WTC11 (cell line): Measurements from ENCODE around the gene PXDC1.

ENCODE experiments used
- CTCF ChIP-seq: fragments of 200-600 bp; IDR thresholded peaks from 2 replicates; pipeline ENCODE4 v1.8.0; 2022; ENCODE audit warnings: antibody characterized with exemption
- NFATC4 ChIP-seq: fragments of 250-450 bp; sonication (Bioruptor Pico); IDR thresholded peaks from 2 replicates; pipeline ENCODE4 v1.9.0; 2021; ENCODE audit warnings: mild to moderate bottlenecking
- NFYB ChIP-seq: sonication (generic); formaldehyde crosslinking; conservative IDR thresholded peaks from 2 replicates; pipeline ENCODE4 v1.8.0; 2022; ENCODE audit warnings: low read depth, missing genetic modification reagents
- RELA ChIP-seq: sonication (generic); formaldehyde crosslinking; IDR thresholded peaks from 2 replicates; pipeline ENCODE4 v1.8.1; 2022; ENCODE audit warnings: missing genetic modification reagents, mild to moderate bottlenecking, borderline replicate concordance
- SOX15 ChIP-seq: fragments of 250-450 bp; sonication (Bioruptor Pico); IDR thresholded peaks from 2 replicates; pipeline ENCODE4 v1.9.0; 2021; ENCODE audit warnings: mild to moderate bottlenecking
- TEAD4 ChIP-seq: sonication (generic); formaldehyde crosslinking; IDR thresholded peaks from 2 replicates; pipeline ENCODE4 v1.8.0; 2022; ENCODE audit warnings: mild to moderate bottlenecking, missing genetic modification reagents
- ZNF121 ChIP-seq: sonication (generic); formaldehyde crosslinking; IDR thresholded peaks from 2 replicates; pipeline ENCODE4 v1.8.0; 2023; ENCODE audit warnings: missing genetic modification reagents
- ZNF232 ChIP-seq: sonication (generic); formaldehyde crosslinking; IDR thresholded peaks from 2 replicates; pipeline ENCODE4 v1.8.0; 2022; ENCODE audit warnings: mild to moderate bottlenecking, missing genetic modification reagents
- ZNF281 ChIP-seq: sonication (generic); formaldehyde crosslinking; IDR thresholded peaks from 2 replicates; pipeline ENCODE4 v1.8.0; 2023; ENCODE audit warnings: mild to moderate bottlenecking, missing genetic modification reagents

GRCh38 chr6:3759646-3760232 is 8.2 kb upstream of the PXDC1 start:
- TF ChIP-seq ZNF121 (CRISPR knock-in tag) (no peak), NFATC4 (CRISPR knock-in tag) (no peak), CTCF (no peak), ZNF281 (no peak), ZNF232 (CRISPR knock-in tag) (no peak), SOX15 (CRISPR knock-in tag) (no peak), RELA (CRISPR knock-in tag) (no peak), TEAD4 (no peak), NFYB (CRISPR knock-in tag) (no peak)
